Uterus (tissue), 4 donors: ENCODE results near the gene EPHA6. TPM values are rescaled to one million over a fixed set of nuclear protein-coding genes. Genes with fewer than 3 reads are reported as not detected.

Source experiments
- DNase-seq, 2 donors: peaks; one replicate each; pipeline ENCODE4 v3.0.0-alpha.2; 2019 to 2020
- H3K27ac ChIP-seq, 2 donors: fragments of 200-600 bp; sonication (generic); 1 replicate in 1 of 2; 2 replicates in 1 of 2; pipeline ENCODE4 v1.5.1; 2016 to 2018
- H3K27me3 ChIP-seq, 2 donors: fragments of 200-600 bp; sonication (generic); one replicate each; pipeline ENCODE4 v1.5.1; 2018 to 2019; ENCODE audit warnings: control low read depth in 1 of 2
- H3K36me3 ChIP-seq, 2 donors: fragments of 200-600 bp; sonication (generic); one replicate each; pipeline ENCODE4 v1.5.1; 2019; ENCODE audit warnings: control low read depth in 1 of 2
- H3K4me1 ChIP-seq, 2 donors: fragments of 200-600 bp; sonication (generic); one replicate each; pipeline ENCODE4 v1.5.1; 2018 to 2019; ENCODE audit warnings: control low read depth in 1 of 2
- H3K4me3 ChIP-seq, 2 donors: fragments of 200-600 bp; sonication (generic); 1 replicate in 1 of 2; 2 replicates in 1 of 2; pipeline ENCODE4 v1.5.1; 2018 to 2019; ENCODE audit warnings: mild to moderate bottlenecking in 1 of 2
- H3K9me3 ChIP-seq, 2 donors: fragments of 200-600 bp; sonication (generic); one replicate each; pipeline ENCODE4 v1.5.1; 2019; ENCODE audit warnings: control low read depth in 1 of 2
- POLR2A ChIP-seq, 2 donors: fragments of 450-650 bp; IDR thresholded peaks; one replicate each; pipeline ENCODE4 v1.6.1; 2016; ENCODE audit warnings: antibody characterized with exemption in 2 of 2, mild to moderate bottlenecking in 1 of 2, moderate library complexity in 1 of 2
- intact Hi-C: fragments of 100-400 bp; cut with DNase I; formaldehyde crosslinking; loops from one replicate; pipeline ENCODE4 v1.15.1; 2023; ENCODE audit warnings: low total_unique reads
- total RNA-seq, 4 donors: library from RNA; depleted of rRNA in 3 of 4; stranded (reverse); fragments of >200 nt in 3 of 4; gene quantifications; one replicate each; pipeline versions ENCODE4 v1.1.0 to v1.2.4, GENCODE V29; 2014 to 2023
- TF ChIP-seq, protein P1 (sequence below), 4 experiments: fragments of 200-600 bp in 2 of 4; fragments of 450-650 bp in 2 of 4; sonication (generic) in 2 of 4; IDR thresholded peaks; one replicate each; pipeline ENCODE4 v1.5.1; 2016 to 2019; ENCODE audit warnings: antibody characterized with exemption in 4 of 4, mild to moderate bottlenecking in 2 of 4, moderate library complexity in 1 of 4
- donor health status: DM: yes; HTN: yes; CAD: no.

EPHA6 gene
- total RNA-seq, 4 donors from 2014 or later: 0.29 to 7.3 (median 2.5) TPM

DNA sequence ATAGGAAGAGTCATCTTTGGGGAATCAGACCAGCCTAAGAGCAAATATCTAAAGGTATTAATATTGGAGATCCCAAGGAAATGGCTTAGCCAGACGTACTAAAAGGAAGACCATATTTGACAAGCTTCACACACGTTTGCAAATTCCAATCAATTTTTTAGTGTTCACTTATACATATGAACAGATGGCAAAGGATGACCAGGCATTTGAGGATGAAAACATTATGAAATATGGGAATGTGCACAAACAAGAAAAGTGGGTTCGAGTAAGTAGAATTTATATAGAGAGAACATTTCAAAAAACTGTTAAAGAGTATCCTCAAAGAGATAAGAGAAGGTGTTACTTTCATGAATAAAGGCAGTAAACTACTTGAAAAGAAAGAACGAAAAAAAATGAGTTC is 981.6 kb downstream of the EPHA6 start:
- intact Hi-C loops: loop anchor here (2.0 kb wide), 1 partner anchor 227 kb away; no protein-coding TSS in a partner anchor
- H3K36me3 ChIP-seq: no peaks in the 10 kb centered on the region
- no peak for DNase-seq
- no peak for TF ChIP-seq POLR2A (IDR thresholded peaks at IDR 0.05)
- TF ChIP-seq, protein P1, sequence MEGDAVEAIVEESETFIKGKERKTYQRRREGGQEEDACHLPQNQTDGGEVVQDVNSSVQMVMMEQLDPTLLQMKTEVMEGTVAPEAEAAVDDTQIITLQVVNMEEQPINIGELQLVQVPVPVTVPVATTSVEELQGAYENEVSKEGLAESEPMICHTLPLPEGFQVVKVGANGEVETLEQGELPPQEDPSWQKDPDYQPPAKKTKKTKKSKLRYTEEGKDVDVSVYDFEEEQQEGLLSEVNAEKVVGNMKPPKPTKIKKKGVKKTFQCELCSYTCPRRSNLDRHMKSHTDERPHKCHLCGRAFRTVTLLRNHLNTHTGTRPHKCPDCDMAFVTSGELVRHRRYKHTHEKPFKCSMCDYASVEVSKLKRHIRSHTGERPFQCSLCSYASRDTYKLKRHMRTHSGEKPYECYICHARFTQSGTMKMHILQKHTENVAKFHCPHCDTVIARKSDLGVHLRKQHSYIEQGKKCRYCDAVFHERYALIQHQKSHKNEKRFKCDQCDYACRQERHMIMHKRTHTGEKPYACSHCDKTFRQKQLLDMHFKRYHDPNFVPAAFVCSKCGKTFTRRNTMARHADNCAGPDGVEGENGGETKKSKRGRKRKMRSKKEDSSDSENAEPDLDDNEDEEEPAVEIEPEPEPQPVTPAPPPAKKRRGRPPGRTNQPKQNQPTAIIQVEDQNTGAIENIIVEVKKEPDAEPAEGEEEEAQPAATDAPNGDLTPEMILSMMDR (IDR thresholded peaks at IDR 0.05): no peak
- no peak overlapping the region for H3K27ac ChIP-seq
- no peaks in the 10 kb centered on the region for H3K4me1 ChIP-seq
- no peaks in the 10 kb centered on the region for H3K27me3 ChIP-seq
- no peak overlapping the region for H3K4me3 ChIP-seq
- no peaks in the 10 kb centered on the region for H3K9me3 ChIP-seq
